GM12892 (cell line): ENCODE results near the gene CPNE9.

Source experiments
- POLR2A ChIP-seq: IDR thresholded peaks from 2 replicates; pipeline ENCODE4 v1.6.1; 2011; ENCODE audit warnings: low read depth, low read length, control low read depth
- TAF1 ChIP-seq: IDR thresholded peaks from 2 replicates; pipeline ENCODE4 v1.6.1; 2011; ENCODE audit warnings: low read depth, mild to moderate bottlenecking, control low read depth, low read length, borderline replicate concordance

GRCh38 chr3:9700536-9700935, 3.1 kb upstream of the CPNE9 start:
- TF ChIP-seq POLR2A: no peak
- no peak for TF ChIP-seq TAF1
